IMR-90 (cell line): ENCODE data around the gene ATP2A3.

Experiments used
- BHLHE40 ChIP-seq: fragments of 150-350 bp; IDR thresholded peaks from 2 replicates; pipeline ENCODE4 v1.6.1; 2016; ENCODE audit warnings: mild to moderate bottlenecking, low read depth, low read length
- CEBPB ChIP-seq: IDR thresholded peaks from 2 replicates; pipeline ENCODE4 v1.6.1; 2012; ENCODE audit warnings: low read depth, low read length, improper control_type of control experiment
- MXI1 ChIP-seq: IDR thresholded peaks from 2 replicates; pipeline ENCODE4 v1.6.1; 2012; ENCODE audit warnings: low read depth, mild to moderate bottlenecking, low read length, moderate library complexity, borderline replicate concordance
- NFE2L2 ChIP-seq: fragments of 150-350 bp; IDR thresholded peaks from 2 replicates; pipeline ENCODE4 v1.6.1; 2016; ENCODE audit warnings: low read depth, mild to moderate bottlenecking, low read length
- POLR2A ChIP-seq: IDR thresholded peaks from 2 replicates; pipeline ENCODE4 v1.6.1; 2012; ENCODE audit warnings: mild to moderate bottlenecking, low read depth, low read length
- RAD21 ChIP-seq: IDR thresholded peaks from 2 replicates; pipeline ENCODE4 v1.6.1; 2012; ENCODE audit warnings: low read length, improper control_type of control experiment
- RCOR1 ChIP-seq: IDR thresholded peaks from 2 replicates; pipeline ENCODE4 v1.6.1; 2012; ENCODE audit warnings: mild to moderate bottlenecking, low read length, improper control_type of control experiment; ENCODE audit not compliant: insufficient replicate concordance
- RFX5 ChIP-seq: IDR thresholded peaks from 2 replicates; pipeline ENCODE4 v1.8.0; 2012; ENCODE audit warnings: low read depth, mild to moderate bottlenecking, low read length, moderate library complexity
- SMC3 ChIP-seq: fragments of 150-350 bp; IDR thresholded peaks from 2 replicates; pipeline ENCODE4 v1.6.1; 2016; ENCODE audit warnings: low read depth, mild to moderate bottlenecking, antibody characterized with exemption, low read length, moderate library complexity
- USF2 ChIP-seq: fragments of 150-350 bp; IDR thresholded peaks from 2 replicates; pipeline ENCODE4 v1.6.1; 2017; ENCODE audit warnings: mild to moderate bottlenecking, antibody characterized with exemption, low read length, low read depth
- TF ChIP-seq, protein P1 (sequence below): conservative IDR thresholded peaks from 2 replicates; pipeline ENCODE4 v1.5.1; 2012; ENCODE audit warnings: mild to moderate bottlenecking, low read depth, low read length, improper control_type of control experiment
- TF ChIP-seq, protein P2 (sequence below): fragments of 150-350 bp; IDR thresholded peaks from 2 replicates; pipeline ENCODE4 v1.6.1; 2016; ENCODE audit warnings: low read depth, mild to moderate bottlenecking, low read length, moderate library complexity, borderline replicate concordance

DNA sequence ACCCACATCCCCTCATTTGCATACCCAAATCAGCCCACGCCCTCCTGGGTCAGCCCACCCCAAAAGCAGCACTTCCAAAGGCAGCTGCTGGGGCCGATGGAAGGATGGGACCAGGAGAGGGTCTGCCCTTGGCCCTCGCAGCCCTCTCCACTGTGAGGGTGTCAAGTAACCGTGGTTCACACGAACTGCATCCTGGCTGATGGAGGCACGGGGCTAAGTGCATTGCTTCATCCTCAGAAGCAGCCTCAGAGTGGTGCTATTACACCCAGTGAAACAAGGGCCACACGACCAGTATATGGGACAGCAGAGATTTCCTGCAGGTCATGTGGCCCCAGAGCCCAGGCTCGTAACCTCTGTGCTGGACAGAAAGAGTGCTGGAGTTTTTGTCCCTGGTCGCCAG, 13.2 kb upstream of the ATP2A3 start:
- no peak for TF ChIP-seq CEBPB
- TF ChIP-seq, protein P1, sequence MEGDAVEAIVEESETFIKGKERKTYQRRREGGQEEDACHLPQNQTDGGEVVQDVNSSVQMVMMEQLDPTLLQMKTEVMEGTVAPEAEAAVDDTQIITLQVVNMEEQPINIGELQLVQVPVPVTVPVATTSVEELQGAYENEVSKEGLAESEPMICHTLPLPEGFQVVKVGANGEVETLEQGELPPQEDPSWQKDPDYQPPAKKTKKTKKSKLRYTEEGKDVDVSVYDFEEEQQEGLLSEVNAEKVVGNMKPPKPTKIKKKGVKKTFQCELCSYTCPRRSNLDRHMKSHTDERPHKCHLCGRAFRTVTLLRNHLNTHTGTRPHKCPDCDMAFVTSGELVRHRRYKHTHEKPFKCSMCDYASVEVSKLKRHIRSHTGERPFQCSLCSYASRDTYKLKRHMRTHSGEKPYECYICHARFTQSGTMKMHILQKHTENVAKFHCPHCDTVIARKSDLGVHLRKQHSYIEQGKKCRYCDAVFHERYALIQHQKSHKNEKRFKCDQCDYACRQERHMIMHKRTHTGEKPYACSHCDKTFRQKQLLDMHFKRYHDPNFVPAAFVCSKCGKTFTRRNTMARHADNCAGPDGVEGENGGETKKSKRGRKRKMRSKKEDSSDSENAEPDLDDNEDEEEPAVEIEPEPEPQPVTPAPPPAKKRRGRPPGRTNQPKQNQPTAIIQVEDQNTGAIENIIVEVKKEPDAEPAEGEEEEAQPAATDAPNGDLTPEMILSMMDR = no peak
- TF ChIP-seq POLR2A = no peak
- TF ChIP-seq RCOR1 = no peak
- no peak for TF ChIP-seq RAD21
- no peak for TF ChIP-seq RFX5
- TF ChIP-seq NFE2L2 = no peak
- TF ChIP-seq BHLHE40 = no peak
- no peak for TF ChIP-seq SMC3
- no peak for TF ChIP-seq USF2
- TF ChIP-seq, protein P2, sequence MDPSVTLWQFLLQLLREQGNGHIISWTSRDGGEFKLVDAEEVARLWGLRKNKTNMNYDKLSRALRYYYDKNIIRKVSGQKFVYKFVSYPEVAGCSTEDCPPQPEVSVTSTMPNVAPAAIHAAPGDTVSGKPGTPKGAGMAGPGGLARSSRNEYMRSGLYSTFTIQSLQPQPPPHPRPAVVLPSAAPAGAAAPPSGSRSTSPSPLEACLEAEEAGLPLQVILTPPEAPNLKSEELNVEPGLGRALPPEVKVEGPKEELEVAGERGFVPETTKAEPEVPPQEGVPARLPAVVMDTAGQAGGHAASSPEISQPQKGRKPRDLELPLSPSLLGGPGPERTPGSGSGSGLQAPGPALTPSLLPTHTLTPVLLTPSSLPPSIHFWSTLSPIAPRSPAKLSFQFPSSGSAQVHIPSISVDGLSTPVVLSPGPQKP = no peak
- TF ChIP-seq MXI1 = no peak
